NCI-H345 (cell line): ENCODE results near the gene DUSP12.

Experiments used
- DNase-seq: peaks from one replicate; lab custom pipeline; 2025; lab: John Stamatoyannopoulos, UW

DUSP12 gene

GRCh38 chr1:161770250-161770649, 20.7 kb downstream of the DUSP12 start:
- no peak for DNase-seq

- no peak for DNase-seq
Measured at GRCh38 chr1:161771161-161771560, 21.6 kb downstream of the DUSP12 start.

DNA sequence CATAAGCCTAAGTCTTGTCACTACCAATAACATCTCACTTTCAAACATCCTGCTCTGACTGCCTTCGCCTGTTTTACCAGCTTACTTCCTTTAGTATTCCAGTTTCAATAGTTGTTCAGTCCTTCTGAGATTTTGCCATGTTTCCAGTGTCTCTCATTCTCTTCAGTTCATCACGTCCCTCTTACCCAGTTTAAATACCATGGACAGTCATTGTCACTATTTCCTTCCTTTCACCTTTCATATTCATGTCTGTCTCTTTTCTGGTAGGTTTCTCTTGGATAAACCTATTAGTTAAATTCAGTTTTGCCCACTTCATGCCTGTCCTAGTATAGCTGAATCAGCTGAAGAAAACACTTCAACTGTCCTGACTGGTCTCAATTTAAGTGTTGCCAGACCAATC, 22.4 kb downstream of the DUSP12 start:
- no peak for DNase-seq

GRCh38 chr1:161772397-161772796, 22.8 kb downstream of the DUSP12 start:
- DNase-seq, result no peak

GRCh38 chr1:161773791-161774190, 24.2 kb downstream of the DUSP12 start:
- DNase-seq, result no peak

DNA sequence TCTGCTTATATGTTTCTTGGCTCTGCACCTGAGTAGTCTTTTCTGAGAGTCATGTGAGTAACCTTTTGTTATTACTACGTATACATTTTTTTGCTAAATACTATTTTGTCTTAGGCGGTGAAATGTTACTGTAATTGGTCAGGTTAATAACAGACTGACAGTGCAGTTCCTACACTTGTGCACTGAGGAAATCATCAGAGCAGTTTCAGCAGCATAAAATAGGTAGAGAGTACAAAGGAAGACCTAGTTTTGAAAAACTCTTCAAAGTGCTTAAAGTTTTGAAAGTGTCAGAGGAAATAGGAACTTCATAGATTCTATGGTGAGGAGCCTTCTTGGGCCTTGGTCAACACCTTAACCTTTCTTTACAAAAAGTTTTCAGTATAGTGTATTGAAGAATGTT, 27.7 kb downstream of the DUSP12 start:
- no peak for DNase-seq

GRCh38 chr1:161778522-161778921, 28.9 kb downstream of the DUSP12 start:
- no peak for DNase-seq

DNA sequence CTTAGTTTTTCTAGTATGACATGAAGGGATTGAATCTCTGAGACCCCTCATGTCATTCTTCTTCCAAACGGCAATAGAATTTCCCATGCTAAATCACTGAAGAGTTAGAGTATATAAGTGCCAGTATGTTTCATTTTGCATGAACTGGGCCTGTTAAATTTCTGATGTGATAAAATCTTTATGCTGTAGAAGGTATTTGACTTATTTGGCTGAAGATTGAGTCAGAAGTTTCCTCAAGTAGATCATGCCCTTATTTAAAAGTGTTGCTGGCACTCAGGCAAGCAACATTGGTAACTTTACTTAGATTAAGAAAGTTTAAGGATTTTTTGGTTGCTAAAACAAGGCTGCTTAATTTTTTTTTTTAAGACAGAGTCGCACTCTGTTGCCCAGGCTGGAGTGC, 29.8 kb downstream of the DUSP12 start:
- no peak for DNase-seq

GRCh38 chr1:161781995-161782394, 32.4 kb downstream of the DUSP12 start:
- DNase-seq, result no peak

DNA sequence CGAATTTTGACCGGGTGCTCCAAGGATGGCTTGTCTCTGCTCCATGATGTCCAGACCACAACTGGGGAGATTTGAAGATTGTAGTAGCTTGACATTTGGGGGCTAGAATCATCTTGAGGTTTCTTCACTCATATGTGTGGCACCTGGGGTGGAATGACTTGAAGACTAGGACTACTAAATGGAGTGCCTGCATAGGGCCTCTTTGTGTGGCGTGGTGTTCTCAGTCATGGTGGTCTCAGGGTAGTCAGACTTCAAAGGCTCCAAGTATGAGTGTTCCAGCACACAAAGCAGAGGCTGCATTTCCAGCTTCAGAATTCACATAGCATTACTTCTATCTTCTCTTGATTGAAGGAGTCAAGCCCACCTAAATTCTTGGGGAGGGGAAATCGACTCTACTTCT, 33.3 kb downstream of the DUSP12 start:
- DNase-seq, result no peak

- no peak for DNase-seq
Measured at GRCh38 chr1:161784968-161785367, 35.4 kb downstream of the DUSP12 start.

- no peak for DNase-seq
Measured at GRCh38 chr1:161787355-161787754, 37.8 kb downstream of the DUSP12 start.

GRCh38 chr1:161790587-161791317, 41.2 kb downstream of the DUSP12 start:
- DNase-seq, result no peak

- no peak for DNase-seq
Measured at GRCh38 chr1:161791904-161792655, 42.5 kb downstream of the DUSP12 start.

- DNase-seq, result peak; percentile 39
Measured at GRCh38 chr1:161792740-161793139, 43.2 kb downstream of the DUSP12 start.

DNA sequence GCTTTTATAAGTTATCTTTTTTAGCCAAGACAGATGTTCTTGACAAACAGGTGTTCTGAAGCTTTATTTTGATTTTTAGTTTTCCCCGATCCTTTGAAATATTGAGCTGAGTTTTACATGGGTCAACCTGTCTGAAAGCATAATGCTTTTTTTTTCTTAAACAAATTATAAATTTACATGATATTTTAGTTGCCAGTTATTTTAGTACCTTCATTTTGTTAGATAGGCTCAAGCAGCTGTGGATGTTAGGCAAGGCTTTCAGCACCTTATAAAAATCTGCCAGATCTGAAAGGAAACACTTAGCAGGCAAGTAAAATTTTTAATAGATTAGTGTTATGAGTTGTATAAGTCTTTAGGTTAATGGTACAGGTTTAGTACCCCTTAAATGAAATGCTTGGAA, 50.2 kb downstream of the DUSP12 start:
- no peak for DNase-seq

DNA sequence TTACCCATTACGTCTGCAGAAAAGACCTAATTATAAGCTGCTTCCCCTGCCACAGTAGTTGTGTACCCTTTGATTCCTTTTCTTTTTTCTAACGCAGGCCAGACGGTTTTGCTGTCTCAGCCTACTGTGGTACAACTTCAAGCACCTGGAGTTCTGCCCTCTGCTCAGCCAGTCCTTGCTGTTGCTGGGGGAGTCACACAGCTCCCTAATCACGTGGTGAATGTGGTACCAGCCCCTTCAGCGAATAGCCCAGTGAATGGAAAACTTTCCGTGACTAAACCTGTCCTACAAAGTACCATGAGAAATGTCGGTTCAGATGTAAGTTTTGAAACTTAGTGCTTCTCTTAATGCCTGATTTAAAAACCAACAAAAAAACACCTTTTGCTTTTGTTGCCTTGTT, 52.4 kb downstream of the DUSP12 start:
- no peak for DNase-seq

DNA sequence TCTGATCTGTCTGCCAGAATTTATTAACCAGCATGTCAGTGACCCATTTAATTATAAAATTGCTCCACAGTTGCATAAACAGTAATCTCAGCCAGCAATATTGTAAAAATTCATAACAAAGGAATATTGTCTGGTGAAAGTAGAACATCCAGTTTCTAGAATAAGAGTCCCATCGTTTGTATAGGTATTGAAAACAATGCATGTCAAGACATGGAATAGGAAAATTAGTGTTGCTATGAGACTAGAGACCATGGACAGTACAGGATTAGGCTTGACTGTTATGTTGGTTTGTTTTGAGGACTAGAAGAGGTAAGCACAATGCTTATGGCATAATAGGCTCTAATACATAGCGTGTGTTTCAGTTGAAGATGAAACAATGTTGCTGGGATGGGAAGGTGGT, 53.6 kb downstream of the DUSP12 start:
- DNase-seq, result no peak

GRCh38 chr1:161805399-161806197, 56.0 kb downstream of the DUSP12 start:
- DNase-seq, result no peak
